NT2/D1 (cell line): ENCODE data around the gene ABHD18.
"Not testable (repeated sequence)": the region's sequence is repeated elsewhere in the genome, so short reads cannot be mapped to it uniquely, and the experiment has no call there.

ENCODE experiments used
- DNase-seq: peaks from one replicate; pipeline ENCODE4 v3.0.0-alpha.2; 2011; ENCODE audit warnings: low read depth, low spot score
- H3K27me3 ChIP-seq: 2 replicates; pipeline ENCODE4 v1.6.0; 2011; ENCODE audit warnings: mild to moderate bottlenecking; ENCODE audit not compliant: insufficient read length, insufficient read depth
- H3K36me3 ChIP-seq: 2 replicates; pipeline ENCODE4 v1.6.1; 2011; ENCODE audit warnings: mild to moderate bottlenecking, low read length, mixed read lengths; ENCODE audit not compliant: insufficient read depth, insufficient read length
- H3K4me1 ChIP-seq: 2 replicates; pipeline ENCODE4 v1.5.1; 2011; ENCODE audit not compliant: insufficient read depth, insufficient read length
- H3K4me3 ChIP-seq: 2 replicates; pipeline ENCODE4 v1.5.1; 2011; ENCODE audit warnings: low read depth; ENCODE audit not compliant: insufficient read length
- H3K9ac ChIP-seq: 2 replicates; pipeline ENCODE4 v1.6.0; 2011; ENCODE audit warnings: low read depth; ENCODE audit not compliant: insufficient read length
- H3K9me3 ChIP-seq: 2 replicates; pipeline ENCODE4 v1.5.1; 2011; ENCODE audit warnings: mild to moderate bottlenecking, low read length; ENCODE audit not compliant: insufficient read depth
- SUZ12 ChIP-seq: IDR thresholded peaks from 2 replicates; pipeline ENCODE4 v1.6.1; 2011; ENCODE audit not compliant: insufficient read length, insufficient read depth; ENCODE audit errors: extremely low read depth
- YY1 ChIP-seq: IDR thresholded peaks from 2 replicates; pipeline ENCODE4 v1.6.1; 2011; ENCODE audit not compliant: insufficient read length, insufficient read depth
- ZNF274 ChIP-seq: IDR thresholded peaks from 2 replicates; pipeline ENCODE4 v1.6.1; 2011; ENCODE audit warnings: mild to moderate bottlenecking, low read depth, low read length

ABHD18 gene

GRCh38 chr4:127965062-127965802 lies at the start of gene ABHD18, which contains the start of gene MFSD8:
Gene ABHD18, plus strand, starts transcription at chr4:127965406. Its CDS starts 17,550 bp downstream, at chr4:127982956.
Gene MFSD8, minus strand, starts transcription at chr4:127965173. Its CDS starts 40 bp downstream, at chr4:127965133.
- Histone ChIP-seq H3K9ac (peak within 1 kb of the TSS; percentile 97), H3K27me3 (no peaks in the 10 kb centered on the region), H3K4me3 (peak within 1 kb of the TSS; percentile 96), H3K9me3 (no peaks in the 10 kb centered on the region), H3K36me3 (peaks cover 10% of the 10 kb centered on the region), H3K4me1 (no peaks in the 10 kb centered on the region)
- DNase-seq = peak; percentile 96
- TF ChIP-seq SUZ12 = no peak
- TF ChIP-seq YY1 = peak; percentile 48
- no peak for TF ChIP-seq ZNF274

GRCh38 chr4:127916512-127916911 lies 48.7 kb upstream of the ABHD18 start:
- DNase-seq = no peak
- H3K4me3 ChIP-seq = no peak overlapping the region
- H3K36me3 ChIP-seq = peaks cover 11% of the 10 kb centered on the region
- H3K27me3 ChIP-seq = no peaks in the 10 kb centered on the region
- H3K9ac ChIP-seq = no peak overlapping the region
- no peaks in the 10 kb centered on the region for H3K9me3 ChIP-seq
- TF ChIP-seq ZNF274 = no peak
- TF ChIP-seq SUZ12 = no peak
- H3K4me1 ChIP-seq = no peaks in the 10 kb centered on the region

DNA sequence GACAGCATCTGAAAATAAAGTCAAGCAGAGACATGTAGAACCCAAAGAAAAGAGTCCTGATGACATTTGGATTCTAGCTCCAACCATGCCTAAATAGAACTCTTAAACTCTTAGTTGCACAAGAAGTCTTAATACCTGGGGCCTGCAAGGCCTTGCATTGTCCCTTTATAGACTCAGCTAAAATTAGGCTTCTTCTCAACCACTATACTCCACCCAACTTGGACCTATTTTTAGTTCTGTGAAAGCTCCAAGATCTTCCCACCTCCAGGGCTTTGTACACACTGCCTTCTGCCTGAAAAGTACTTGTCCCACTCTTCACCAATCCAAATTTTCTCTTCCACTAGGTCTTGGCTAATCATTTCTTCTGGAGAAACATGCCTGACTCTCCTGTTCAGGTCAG lies 48.1 kb upstream of the ABHD18 start:
- Histone ChIP-seq H3K9ac (no peak overlapping the region), H3K4me3 (no peak overlapping the region), H3K9me3 (no peaks in the 10 kb centered on the region), H3K27me3 (no peaks in the 10 kb centered on the region), H3K36me3 (peaks cover 13% of the 10 kb centered on the region), H3K4me1 (no peaks in the 10 kb centered on the region)
- no peak for DNase-seq
- TF ChIP-seq ZNF274 = no peak
- no peak for TF ChIP-seq YY1
- no peak for TF ChIP-seq SUZ12

- Histone ChIP-seq H3K36me3 (peaks cover 13% of the 10 kb centered on the region), H3K27me3 (no peaks in the 10 kb centered on the region), H3K9ac (no peak overlapping the region), H3K4me3 (no peak overlapping the region), H3K9me3 (no peaks in the 10 kb centered on the region), H3K4me1 (no peaks in the 10 kb centered on the region)
- TF ChIP-seq YY1 (no peak), ZNF274 (no peak), SUZ12 (no peak)
- DNase-seq = no peak
Observed at GRCh38 chr4:127920521-127920920, 44.7 kb upstream of the ABHD18 start.

DNA sequence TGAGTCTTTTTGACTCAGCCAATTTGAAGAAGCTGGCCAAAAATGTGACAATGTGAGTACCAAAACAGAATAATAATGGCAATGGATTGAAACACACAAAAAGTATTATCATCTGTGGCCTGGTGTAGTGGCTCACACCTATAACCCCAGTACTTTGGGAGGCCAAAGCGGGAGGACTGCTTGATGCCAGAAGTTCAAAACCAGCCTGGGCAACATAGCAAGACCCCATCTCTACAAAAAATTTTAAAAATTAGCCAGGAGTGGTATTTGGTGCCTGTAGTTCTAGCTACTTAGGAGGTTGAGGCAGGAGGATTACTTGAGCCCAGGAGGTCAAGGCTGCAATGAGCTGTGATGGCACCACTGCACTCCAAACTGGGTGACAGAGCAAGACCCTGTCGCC lies 43.0 kb upstream of the ABHD18 start:
- Histone ChIP-seq H3K9me3 (no peaks in the 10 kb centered on the region), H3K9ac (no peak overlapping the region), H3K36me3 (peaks cover 13% of the 10 kb centered on the region), H3K4me3 (no peak overlapping the region), H3K27me3 (no peaks in the 10 kb centered on the region), H3K4me1 (no peaks in the 10 kb centered on the region)
- no peak for DNase-seq
- TF ChIP-seq ZNF274 (no peak), SUZ12 (no peak), YY1 (no peak)

DNA sequence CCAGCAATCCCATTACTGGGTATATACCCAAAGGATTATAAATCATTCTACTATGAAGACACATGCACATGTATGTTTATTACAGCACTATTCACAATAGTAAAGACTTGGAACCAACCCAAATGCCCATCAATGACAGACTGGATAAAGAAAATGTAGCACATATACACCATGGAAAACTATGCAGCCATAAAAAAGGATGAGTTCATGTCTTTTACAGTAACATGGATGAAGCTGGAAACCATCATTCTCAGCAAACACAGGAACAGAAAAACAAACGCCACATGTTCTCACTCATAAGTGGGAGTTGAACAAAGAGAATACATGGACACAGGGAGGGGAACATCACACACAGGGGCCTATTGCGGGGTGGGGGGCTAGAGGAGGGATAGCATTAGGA lies 39.5 kb upstream of the ABHD18 start:
- not testable (repeated sequence) for H3K4me3 ChIP-seq, H3K9ac ChIP-seq, H3K27me3 ChIP-seq, H3K9me3 ChIP-seq, DNase-seq, H3K4me1 ChIP-seq
- H3K36me3 ChIP-seq = peaks cover 16% of the 10 kb centered on the region

- no peak for DNase-seq
- Histone ChIP-seq H3K36me3 (peaks cover 9% of the 10 kb centered on the region), H3K27me3 (no peaks in the 10 kb centered on the region), H3K4me1 (no peaks in the 10 kb centered on the region), H3K4me3 (no peak overlapping the region), H3K9me3 (no peaks in the 10 kb centered on the region), H3K9ac (no peak overlapping the region)
- TF ChIP-seq ZNF274 (no peak), YY1 (no peak), SUZ12 (no peak)
Observed at GRCh38 chr4:127930175-127930574, 35.0 kb upstream of the ABHD18 start.

DNA sequence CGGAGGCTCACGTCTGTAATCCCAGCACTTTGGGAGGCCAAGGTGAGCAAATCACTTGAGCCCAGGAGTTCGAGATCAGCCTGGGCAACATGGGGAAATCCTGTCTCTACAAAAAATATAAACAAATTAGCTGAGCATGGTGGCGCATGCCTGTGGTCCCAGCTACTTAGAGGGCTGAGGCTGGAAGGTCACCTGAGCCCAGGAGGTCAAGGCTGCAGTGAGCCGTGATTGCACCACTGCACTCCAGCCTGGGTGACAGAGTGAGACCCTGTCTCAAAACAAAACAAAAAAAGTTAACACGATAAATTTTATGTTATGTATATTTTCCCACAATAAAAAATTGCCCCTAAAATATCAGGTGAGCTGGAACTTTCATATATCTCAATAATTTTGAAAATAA lies 33.4 kb upstream of the ABHD18 start:
- not testable (repeated sequence) for H3K4me3 ChIP-seq, DNase-seq, H3K9ac ChIP-seq, H3K9me3 ChIP-seq, H3K36me3 ChIP-seq, H3K4me1 ChIP-seq, H3K27me3 ChIP-seq
